Uterus (tissue), 4 donors: ENCODE results near the gene POLR2H. TPM values are rescaled to one million over a fixed set of nuclear protein-coding genes. Genes with fewer than 3 reads are reported as not detected.

ENCODE experiments used
- DNase-seq, 2 donors: peaks; one replicate each; pipeline ENCODE4 v3.0.0-alpha.2; 2019 to 2020
- H3K27ac ChIP-seq, 2 donors: fragments of 200-600 bp; sonication (generic); 1 replicate in 1 of 2; 2 replicates in 1 of 2; pipeline ENCODE4 v1.5.1; 2016 to 2018
- H3K27me3 ChIP-seq, 2 donors: fragments of 200-600 bp; sonication (generic); one replicate each; pipeline ENCODE4 v1.5.1; 2018 to 2019; ENCODE audit warnings: control low read depth in 1 of 2
- H3K36me3 ChIP-seq, 2 donors: fragments of 200-600 bp; sonication (generic); one replicate each; pipeline ENCODE4 v1.5.1; 2019; ENCODE audit warnings: control low read depth in 1 of 2
- H3K4me1 ChIP-seq, 2 donors: fragments of 200-600 bp; sonication (generic); one replicate each; pipeline ENCODE4 v1.5.1; 2018 to 2019; ENCODE audit warnings: control low read depth in 1 of 2
- H3K4me3 ChIP-seq, 2 donors: fragments of 200-600 bp; sonication (generic); 1 replicate in 1 of 2; 2 replicates in 1 of 2; pipeline ENCODE4 v1.5.1; 2018 to 2019; ENCODE audit warnings: mild to moderate bottlenecking in 1 of 2
- H3K9me3 ChIP-seq, 2 donors: fragments of 200-600 bp; sonication (generic); one replicate each; pipeline ENCODE4 v1.5.1; 2019; ENCODE audit warnings: control low read depth in 1 of 2
- CTCF ChIP-seq, 4 experiments: fragments of 200-600 bp in 2 of 4; fragments of 450-650 bp in 2 of 4; sonication (generic) in 2 of 4; IDR thresholded peaks; one replicate each; pipeline ENCODE4 v1.5.1; 2016 to 2019; ENCODE audit warnings: antibody characterized with exemption in 4 of 4, mild to moderate bottlenecking in 2 of 4, moderate library complexity in 1 of 4
- POLR2A ChIP-seq, 2 donors: fragments of 450-650 bp; IDR thresholded peaks; one replicate each; pipeline ENCODE4 v1.6.1; 2016; ENCODE audit warnings: antibody characterized with exemption in 2 of 2, mild to moderate bottlenecking in 1 of 2, moderate library complexity in 1 of 2
- intact Hi-C: fragments of 100-400 bp; cut with DNase I; formaldehyde crosslinking; loops from one replicate; pipeline ENCODE4 v1.15.1; 2023; ENCODE audit warnings: low total_unique reads
- total RNA-seq, 4 donors: library from RNA; depleted of rRNA in 3 of 4; stranded (reverse); fragments of >200 nt in 3 of 4; gene quantifications; one replicate each; pipeline versions ENCODE4 v1.1.0 to v1.2.4, GENCODE V29; 2014 to 2023
- donor health status: DM: yes; HTN: yes; CAD: no.

Gene POLR2H
- total RNA-seq, 4 donors from 2014 or later, result 52.8 to 103 (median 82.7) TPM

DNA sequence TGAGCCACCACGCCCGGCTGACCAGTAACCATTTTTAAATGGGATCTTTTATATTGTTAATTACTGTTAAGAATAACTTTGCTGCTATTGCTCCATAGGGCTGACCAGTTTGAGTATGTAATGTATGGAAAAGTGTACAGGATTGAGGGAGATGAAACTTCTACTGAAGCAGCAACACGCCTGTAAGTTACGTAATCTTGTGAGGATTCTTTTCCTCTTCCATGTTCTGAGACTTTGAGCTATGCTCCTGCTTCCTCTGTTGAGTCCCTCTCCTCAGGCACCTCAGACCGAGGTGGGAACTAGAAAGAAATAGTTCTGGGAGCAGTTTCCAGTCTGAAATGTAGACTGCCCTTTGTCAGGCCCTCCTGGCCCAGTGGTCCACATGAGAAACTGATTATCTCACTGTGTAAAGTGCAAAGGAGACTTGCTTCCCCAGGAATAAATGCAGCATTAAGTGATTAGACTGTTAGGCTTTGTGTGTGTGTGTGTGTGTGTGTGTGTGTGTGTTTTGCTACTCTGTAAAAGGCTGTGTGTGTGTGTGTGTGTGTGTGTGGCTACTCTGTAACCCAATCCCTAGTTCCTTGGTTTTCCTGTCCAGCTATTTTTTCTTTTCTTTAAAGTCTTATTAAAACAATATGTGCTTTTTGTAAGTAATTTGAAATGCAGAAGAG, 5.2 kb downstream of the POLR2H start:
- Histone ChIP-seq H3K27me3 (no peaks in the 10 kb centered on the region), H3K9me3 (no peaks in the 10 kb centered on the region), H3K36me3 (no peaks in the 10 kb centered on the region), H3K27ac (no peak overlapping the region), H3K4me1 (peaks cover 0 to 13% of the 10 kb centered on the region in 2 donors), H3K4me3 (no peak overlapping the region)
- intact Hi-C loops, result no loop called here
- no peak for DNase-seq
- TF ChIP-seq POLR2A (IDR thresholded peaks at IDR 0.05) (no peak), CTCF (IDR thresholded peaks at IDR 0.05) (no peak)

DNA sequence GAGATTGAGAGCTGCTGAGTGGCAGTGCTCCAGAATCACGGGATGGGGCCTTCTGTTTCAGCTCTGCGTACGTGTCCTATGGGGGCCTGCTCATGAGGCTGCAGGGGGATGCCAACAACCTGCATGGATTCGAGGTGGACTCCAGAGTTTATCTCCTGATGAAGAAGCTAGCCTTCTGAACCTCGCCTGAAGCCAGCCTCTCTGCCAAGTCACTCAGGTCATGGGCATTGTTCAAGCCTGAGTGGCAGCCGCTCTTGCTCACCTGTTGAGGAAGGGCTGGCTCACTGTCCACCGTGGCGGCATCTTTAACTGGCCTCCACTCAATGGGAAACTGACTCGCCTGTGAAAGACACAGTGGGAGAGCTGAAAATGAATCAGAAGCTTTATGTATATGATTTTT, 6.6 kb downstream of the POLR2H start:
- Histone ChIP-seq H3K36me3 (no peaks in the 10 kb centered on the region), H3K4me3 (no peak overlapping the region), H3K27me3 (no peaks in the 10 kb centered on the region), H3K4me1 (peaks cover 0 to 13% of the 10 kb centered on the region in 2 donors), H3K9me3 (no peaks in the 10 kb centered on the region), H3K27ac (no peak overlapping the region)
- intact Hi-C loops, result no loop called here
- no peak for TF ChIP-seq POLR2A (IDR thresholded peaks at IDR 0.05)
- TF ChIP-seq CTCF (IDR thresholded peaks at IDR 0.05), result no peak
- DNase-seq, result no peak

DNA sequence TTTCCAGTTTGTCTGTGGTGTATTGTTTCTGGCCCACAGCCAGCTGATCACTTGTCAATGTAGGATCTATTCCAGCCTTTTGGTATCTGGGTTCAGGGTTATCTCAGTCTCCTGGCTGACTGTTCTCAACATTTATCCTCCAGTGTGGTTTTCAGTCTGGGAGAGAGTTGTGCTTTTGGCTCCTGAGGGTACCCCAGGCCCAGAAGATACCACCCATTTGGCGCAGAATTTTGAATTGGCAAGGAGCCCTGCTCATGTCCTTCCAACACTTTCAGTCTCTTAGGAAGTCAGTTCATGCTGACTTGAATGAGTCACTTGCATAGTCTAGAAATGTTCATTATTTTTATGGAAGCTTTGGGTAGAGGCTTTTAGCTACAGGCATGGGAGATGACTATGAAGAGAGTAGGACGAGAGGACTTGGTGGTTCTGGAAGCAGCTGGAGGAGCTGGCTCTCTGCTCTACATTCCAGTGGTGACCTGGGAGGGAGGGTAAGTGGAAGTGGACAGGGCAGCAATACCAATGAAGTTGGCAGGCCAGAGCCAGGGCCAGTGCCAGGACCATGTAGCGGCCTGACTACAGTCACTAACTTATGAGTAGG, 7.2 kb downstream of the POLR2H start:
- Histone ChIP-seq H3K27me3 (no peaks in the 10 kb centered on the region), H3K4me3 (no peak overlapping the region), H3K27ac (peak overlapping the region in 1 of 2 donors; percentile 2), H3K4me1 (peaks cover 0 to 10% of the 10 kb centered on the region in 2 donors), H3K36me3 (no peaks in the 10 kb centered on the region), H3K9me3 (no peaks in the 10 kb centered on the region)
- intact Hi-C loops, result no loop called here
- no peak for DNase-seq
- TF ChIP-seq CTCF (IDR thresholded peaks at IDR 0.05) (no peak), POLR2A (IDR thresholded peaks at IDR 0.05) (no peak)

DNA sequence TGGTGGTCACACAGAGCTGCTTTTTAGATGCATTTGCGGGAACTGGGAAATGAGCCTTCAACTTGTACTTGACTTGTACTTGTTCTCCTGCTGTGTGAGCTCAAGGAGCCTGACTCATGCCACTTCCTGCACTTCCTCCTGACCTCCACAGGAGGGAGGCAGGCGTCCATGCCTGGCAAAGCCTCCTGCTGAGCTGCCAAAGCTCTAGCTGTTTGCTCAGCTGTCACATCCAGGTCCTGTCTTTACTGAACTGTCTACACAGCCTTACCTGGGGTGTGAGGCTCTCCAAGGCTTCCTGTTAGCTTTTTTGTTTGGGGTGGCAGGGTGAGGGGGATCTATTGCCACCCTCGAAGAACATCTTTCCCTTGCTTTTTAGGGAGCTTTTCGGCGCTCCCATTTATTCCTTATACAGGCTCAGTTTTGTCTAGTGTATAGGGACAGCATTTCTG, 10.1 kb downstream of the POLR2H start:
- H3K4me3 ChIP-seq, result no peak overlapping the region
- H3K27ac ChIP-seq, result peak overlapping the region in 1 of 2 donors; percentile 8
- DNase-seq, result peak; percentile 79 to 81
- intact Hi-C loops, result loop anchor here (10.0 kb wide), 2 partner anchors 143 to 173 kb away; no protein-coding TSS in a partner anchor
- H3K27me3 ChIP-seq, result no peaks in the 10 kb centered on the region
- no peaks in the 10 kb centered on the region for H3K9me3 ChIP-seq
- no peaks in the 10 kb centered on the region for H3K4me1 ChIP-seq
- H3K36me3 ChIP-seq, result no peaks in the 10 kb centered on the region
- TF ChIP-seq POLR2A (IDR thresholded peaks at IDR 0.05) (peak in 1 of 2 donors; percentile 17), CTCF (IDR thresholded peaks at IDR 0.05) (peak; percentile 88 to 96 (median 93))

- Histone ChIP-seq H3K36me3 (no peaks in the 10 kb centered on the region), H3K4me1 (no peaks in the 10 kb centered on the region), H3K4me3 (no peak overlapping the region), H3K27me3 (no peaks in the 10 kb centered on the region), H3K9me3 (no peaks in the 10 kb centered on the region), H3K27ac (no peak overlapping the region)
- TF ChIP-seq POLR2A (IDR thresholded peaks at IDR 0.05) (no peak), CTCF (IDR thresholded peaks at IDR 0.05) (no peak)
- intact Hi-C loops, result loop anchor here (10.0 kb wide), 2 partner anchors 142 to 172 kb away; no protein-coding TSS in a partner anchor
- DNase-seq, result no peak
Measured at GRCh38 chr3:184372296-184372821, 10.8 kb downstream of the POLR2H start.
